Measurements from ENCODE around the gene TIPARP.

TIPARP gene, protein sequence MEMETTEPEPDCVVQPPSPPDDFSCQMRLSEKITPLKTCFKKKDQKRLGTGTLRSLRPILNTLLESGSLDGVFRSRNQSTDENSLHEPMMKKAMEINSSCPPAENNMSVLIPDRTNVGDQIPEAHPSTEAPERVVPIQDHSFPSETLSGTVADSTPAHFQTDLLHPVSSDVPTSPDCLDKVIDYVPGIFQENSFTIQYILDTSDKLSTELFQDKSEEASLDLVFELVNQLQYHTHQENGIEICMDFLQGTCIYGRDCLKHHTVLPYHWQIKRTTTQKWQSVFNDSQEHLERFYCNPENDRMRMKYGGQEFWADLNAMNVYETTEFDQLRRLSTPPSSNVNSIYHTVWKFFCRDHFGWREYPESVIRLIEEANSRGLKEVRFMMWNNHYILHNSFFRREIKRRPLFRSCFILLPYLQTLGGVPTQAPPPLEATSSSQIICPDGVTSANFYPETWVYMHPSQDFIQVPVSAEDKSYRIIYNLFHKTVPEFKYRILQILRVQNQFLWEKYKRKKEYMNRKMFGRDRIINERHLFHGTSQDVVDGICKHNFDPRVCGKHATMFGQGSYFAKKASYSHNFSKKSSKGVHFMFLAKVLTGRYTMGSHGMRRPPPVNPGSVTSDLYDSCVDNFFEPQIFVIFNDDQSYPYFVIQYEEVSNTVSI

DNA sequence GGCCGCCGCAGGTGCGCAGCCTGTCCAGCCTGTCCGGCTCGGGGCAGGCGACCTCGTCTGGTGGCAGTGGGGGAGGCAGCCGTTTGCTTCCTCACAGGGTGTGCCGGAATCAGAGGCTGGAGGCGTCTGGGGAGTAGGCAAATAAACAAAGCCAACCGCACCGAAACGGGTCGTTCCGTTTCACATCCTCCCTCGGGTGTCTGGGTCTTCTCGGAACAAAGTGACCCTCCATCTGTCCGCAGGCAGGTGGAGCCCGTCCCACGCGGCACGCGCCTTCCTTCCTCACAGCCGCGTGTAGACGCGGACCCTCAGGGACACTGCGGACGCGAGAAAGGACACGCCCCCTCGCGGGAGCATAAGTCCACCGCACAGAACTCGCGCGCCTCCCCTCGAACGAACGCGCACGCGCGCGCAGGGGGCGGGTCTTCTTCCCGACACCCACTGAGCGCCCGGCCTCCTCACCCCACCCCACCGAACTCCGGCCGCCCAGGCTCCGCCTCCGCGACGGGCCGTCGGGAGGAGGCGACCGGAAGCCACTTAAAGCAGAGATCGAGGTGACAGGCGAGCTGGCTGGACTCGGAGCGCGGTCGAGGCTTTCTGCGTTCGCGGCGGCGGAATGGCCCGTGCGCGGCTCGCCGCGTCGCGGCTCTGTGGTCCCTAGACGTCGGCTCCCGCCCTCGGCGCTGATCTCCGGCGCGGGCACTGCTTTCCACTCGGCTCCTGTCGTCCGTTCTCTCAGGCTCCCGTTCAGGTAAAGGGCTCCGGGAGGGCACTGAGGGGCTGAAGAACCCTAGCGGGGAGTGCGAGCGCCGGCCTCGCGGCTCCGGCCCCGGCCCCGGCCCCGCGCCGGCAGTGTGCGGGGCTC is at the start of gene TIPARP:
Gene TIPARP, plus strand, starts transcription at position 545 of the 865 bp plus-strand sequence. CDS start 3,108 bp downstream, outside the sequence.
- peak; percentile 96 for DNase-seq

DNA sequence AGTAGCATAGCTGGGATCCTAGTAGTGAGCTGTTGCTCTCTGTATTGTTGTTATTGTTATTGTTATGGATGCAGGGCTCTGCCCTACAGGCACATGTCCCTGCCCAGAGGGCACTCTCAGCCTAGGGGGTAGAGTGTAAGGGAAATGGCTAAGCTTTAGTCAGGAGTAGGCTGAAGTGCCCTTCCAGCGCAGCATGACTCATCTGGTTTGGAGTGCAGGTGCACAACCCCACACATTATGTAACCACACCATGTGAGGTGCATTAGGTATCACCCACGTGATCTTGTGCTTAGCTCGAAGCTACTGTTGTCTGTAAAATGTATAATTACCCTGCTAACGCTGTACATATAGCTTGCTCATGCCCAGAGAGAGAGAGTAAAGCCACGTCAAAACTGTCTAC is 48.3 kb upstream of the TIPARP start:
- no peak for DNase-seq

DNA sequence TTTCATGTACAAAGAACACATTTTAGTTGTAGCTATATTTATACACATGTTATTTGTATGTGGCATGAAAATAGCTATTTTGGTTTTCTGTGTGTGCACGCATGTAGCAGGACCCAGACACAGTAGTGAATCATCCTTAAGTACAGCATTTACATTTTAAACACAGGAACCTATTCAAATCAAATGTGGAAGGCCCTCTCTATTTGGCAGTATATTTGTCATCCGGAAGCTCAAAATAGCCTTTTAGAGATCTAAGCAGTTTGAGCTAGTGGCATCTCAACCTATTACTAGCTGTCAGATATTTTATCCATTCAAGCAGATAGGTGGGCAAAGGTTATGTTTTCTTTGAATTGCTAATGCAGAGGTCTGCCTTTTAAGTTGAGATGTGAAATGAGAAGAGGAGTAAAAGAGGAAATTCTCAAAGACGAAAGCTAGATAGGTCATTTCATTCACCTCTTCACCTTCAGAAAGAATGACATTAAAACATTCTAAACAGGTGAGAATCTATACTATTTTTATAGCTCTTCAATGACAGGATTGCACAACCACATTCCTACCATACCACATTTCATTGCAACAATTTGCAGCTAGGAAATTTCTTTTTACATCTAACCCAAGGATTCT is 46.3 kb upstream of the TIPARP start:
- no peak for DNase-seq

DNA sequence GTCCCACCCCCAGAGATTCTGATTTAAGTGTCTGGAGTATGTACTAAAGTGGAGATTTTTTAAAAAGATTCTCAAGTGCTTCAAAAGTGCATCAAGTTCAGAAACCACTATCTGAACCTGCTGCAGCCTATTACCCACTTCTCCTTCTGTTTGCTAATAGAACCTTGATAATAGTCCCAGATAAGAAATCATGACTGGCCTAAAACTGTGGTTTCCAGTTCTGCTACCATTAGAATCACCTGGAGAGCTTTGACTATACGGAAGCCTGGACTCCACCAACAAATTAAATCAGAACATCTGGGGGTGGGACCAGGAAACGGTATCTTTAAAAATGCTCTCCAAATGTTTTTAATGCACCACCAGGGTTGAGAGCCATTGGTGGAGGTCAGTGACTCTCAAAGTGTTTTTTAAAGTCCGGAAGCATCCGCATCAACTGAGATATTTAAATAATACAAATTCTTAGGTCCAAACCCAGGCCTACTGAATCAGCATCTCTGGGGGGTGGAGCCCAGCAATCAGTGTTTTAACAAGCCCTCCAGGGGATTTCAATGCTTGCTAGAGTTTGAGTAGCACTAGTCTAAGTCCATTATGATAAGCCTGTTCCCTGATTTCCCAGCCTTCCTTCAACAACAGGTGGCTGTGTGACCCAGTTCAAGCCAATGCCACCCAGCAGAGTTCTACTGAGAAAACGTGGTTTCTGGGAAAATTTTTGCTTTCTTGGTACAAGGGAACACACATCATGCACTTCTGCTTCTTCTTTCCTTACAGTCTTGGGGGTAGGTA is 45.4 kb upstream of the TIPARP start:
- no peak for DNase-seq

DNA sequence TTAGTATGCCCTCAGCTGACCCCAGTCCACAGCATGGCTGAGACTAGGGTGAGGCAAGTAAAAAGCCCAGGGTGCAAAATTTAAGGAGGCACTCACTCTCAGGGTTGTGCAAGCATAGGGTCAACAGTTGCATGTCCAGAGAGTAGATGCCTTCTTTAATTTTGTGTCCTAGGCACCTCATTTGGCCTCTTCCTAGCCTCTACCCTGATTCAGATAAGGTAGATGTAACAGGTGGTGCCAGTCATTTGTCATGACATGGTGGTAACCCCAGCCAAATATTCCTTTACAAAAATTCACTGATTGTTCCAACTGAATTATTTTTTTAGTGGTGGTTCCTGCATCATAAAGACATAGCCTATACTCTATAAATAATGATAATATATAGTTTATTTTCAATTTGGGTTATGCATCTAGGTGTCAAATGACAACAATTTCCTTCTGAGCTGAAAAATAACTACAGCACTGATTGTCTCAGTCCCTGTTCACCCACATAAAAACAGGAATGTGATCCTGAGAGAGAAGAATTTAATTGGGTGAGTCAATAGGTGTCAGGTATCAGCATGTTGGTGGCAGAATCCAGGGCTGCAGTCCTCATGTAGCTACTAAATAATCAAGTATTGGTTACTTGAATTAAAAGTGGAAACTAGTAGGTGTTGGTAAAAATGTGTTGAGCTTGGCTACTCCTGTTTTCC is 44.2 kb upstream of the TIPARP start:
- DNase-seq = peak; percentile 70

DNA sequence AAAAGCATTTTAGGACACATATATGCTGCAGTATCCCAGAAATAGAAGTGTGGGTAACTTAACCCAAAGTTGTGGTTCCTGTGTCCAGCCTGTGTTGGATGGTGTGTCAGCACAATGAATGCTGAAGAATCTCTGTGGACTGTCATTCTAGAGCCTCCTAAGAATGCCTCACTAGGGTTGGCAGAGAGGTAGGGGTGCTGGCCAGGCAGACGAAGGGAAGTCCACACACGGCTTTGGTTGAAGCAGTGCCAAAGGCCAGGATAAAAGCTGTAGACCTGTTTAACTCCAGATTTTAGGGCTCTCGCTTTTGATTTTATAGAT is 43.7 kb upstream of the TIPARP start:
- DNase-seq = no peak

DNA sequence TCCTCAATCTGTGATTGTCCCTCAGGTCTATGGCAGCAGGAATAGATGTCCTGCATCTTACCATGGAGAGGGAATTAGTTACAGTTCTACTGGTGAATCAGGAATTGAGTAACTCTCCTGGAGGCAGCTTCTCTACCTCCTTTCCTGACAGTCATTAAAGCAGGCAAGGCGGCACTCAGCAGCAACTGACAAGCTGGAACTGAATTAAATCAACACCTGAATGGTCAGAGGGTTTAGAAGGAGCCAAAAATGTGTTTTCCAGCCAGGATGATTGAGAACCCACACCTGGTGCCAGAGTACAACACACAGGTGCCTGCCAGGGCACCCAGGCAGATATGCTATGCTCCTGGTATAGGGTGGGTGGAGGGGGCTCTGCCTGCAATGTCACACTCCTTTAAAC is 43.1 kb upstream of the TIPARP start:
- DNase-seq = no peak

DNA sequence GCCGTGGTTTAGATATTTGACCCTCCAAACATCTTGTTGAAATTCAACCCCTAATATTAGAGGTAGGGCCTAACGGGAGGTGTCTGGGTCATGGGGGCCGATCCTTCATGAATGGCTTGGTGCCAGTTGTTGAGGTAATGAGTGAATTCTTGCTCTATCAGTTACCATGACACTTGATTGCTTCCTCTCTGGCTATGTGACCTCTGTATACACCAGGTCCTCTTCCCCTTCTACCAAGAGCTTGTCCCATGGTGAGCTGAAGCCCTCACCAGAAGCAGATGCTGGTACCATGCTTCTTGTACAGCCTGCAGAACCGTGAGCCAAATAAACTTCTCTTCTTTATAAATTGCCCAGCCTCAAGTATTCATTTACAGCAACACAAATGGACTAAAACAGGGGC is 41.8 kb upstream of the TIPARP start:
- DNase-seq = no peak

DNA sequence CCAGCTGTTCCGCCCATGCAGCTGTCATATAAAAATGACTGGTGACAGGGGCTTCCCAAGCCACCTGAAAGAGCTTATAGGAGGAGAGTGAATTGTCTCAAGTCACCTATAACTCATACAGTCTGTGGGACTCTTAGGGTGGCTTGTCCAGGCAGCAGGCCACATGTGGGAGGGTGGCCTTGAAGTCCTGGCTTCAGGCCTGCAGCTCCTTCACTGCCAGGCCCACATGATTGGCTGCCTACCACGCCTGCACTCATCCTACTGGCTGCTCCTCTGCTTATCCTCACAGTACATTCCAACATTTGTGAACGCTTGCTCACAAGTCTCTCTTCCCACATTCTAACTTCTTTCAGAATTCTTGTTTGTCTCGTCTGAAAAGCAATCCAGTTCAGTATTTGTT is 41.1 kb upstream of the TIPARP start:
- DNase-seq = peak; percentile 63

DNA sequence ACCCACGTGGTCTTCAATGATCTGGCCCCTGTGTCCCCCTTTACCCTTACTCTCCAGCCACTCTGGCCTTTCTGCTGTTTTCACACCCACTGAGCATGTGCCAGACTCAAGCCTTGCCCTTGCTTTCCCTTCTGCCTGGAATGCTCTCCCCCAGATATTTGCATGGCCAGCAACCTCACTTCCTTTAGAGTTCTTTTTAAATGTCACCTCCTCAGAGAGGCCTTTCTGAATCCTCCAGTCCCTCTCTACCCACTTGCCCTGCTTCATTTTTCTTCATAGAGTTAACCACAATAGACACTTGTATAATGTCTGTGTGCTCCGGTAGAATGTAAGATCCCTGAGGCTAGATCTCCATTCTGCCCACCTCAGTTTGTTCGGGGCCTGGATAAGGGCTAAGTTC is 39.4 kb upstream of the TIPARP start:
- no peak for DNase-seq

DNA sequence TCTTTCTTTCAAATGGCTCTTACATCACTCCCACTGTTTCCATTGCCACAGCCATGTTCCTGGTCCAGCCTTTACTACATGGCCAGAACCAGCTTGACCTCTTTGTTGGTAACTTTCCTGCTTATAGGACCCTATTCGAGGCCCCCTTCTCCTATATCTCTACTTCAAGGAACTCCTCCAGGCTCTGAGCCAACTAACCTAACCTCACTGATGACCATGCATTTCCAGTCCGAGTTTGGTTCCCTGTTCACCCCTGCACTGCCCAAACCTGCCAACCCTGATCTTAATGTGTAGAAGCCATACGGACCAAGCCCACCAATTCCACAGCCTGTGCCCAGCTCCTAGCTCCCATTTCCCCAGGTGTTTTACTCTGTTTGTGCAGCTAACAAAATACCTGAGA is 38.4 kb upstream of the TIPARP start:
- no peak for DNase-seq

DNA sequence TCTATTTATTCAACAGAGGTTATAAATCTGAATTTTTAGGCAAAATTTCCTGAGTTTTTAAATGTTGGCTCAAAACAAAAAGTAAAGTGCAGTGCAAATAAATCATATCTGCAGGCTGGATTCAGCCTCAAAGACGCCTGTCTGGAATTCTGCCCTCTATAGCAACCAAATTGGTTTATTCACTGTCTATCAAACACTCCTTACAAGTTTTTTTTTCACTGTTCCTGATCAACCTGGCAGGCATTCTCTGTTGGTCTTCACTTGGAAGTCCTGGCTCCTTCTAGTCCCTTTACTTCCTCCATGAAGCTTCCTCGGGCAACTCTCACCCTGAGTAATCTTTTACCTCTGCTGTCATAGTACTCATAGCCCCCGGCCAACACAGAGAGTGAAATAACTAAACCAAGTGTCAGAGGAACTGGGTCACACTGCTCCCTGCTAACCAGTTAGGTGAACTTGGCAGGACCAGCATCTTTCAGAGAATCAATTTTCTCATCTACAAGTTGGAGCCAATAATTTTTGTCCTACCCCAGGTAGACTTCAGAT is 36.8 kb upstream of the TIPARP start:
- DNase-seq = no peak

DNA sequence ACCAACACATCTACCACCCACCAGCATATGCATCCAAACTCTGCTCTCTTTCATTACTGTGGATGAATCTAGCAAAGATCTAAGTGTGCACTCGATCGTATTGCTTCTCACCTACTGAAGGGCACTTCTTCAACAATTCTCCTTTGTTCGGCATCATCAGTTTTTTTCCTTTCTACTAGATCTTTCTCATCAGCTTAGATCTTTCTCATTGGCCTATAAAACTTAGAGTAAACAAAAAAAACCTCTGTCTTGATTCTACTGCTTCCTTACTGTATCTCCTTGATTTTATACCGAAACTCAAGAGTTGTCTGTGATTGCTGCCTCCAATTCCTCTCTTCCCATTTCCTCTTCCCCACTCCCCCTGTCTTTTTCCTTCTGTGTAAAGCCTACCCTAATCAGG is 36.1 kb upstream of the TIPARP start:
- no peak for DNase-seq

DNA sequence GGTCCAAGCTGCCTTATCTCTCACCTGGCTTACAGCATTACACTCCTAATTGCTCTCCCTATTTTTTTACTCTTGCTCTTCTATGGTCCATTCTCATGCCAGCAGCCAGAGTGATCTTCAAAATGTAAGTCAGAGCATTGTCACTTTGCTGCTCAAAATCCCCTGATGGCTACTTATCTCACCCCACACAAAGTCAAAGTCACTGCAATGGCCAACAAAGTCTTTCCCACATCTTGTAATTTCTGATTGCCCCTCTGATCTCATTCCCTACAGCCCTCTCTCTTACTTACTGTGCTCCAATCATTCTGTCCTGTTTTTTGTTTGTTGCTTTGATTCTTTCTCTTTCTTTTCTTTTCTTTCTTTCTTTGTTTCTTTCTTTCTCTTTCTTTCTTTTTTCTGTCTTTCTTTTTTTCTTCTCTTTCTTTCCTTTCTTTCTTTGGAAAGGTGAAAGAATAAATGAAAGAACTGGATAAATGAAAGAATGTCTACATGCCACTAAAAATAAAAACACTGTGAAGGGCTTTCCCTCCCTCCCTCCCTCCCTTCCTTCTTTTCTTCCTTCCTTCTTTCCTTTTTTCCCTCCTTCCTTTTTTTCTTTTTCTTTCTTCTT is 34.9 kb upstream of the TIPARP start:
- DNase-seq = no peak

DNA sequence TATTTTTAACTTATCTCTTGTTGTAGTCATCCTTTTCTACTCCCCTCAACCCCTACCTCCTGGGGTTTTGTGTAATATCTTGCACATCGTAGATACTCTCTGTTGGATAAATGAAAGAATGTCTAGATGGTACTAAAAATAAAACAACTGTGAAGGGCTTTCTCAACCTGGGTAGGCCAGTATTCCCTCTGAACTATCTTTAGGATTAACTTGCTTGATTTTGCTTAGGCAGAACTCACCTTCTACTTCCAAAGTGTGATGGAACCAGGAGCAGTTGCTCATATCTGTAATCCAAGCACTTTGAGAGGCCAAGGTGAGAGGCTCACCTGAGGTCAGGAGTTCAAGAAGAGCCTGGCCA is 32.8 kb upstream of the TIPARP start:
- DNase-seq = no peak

DNA sequence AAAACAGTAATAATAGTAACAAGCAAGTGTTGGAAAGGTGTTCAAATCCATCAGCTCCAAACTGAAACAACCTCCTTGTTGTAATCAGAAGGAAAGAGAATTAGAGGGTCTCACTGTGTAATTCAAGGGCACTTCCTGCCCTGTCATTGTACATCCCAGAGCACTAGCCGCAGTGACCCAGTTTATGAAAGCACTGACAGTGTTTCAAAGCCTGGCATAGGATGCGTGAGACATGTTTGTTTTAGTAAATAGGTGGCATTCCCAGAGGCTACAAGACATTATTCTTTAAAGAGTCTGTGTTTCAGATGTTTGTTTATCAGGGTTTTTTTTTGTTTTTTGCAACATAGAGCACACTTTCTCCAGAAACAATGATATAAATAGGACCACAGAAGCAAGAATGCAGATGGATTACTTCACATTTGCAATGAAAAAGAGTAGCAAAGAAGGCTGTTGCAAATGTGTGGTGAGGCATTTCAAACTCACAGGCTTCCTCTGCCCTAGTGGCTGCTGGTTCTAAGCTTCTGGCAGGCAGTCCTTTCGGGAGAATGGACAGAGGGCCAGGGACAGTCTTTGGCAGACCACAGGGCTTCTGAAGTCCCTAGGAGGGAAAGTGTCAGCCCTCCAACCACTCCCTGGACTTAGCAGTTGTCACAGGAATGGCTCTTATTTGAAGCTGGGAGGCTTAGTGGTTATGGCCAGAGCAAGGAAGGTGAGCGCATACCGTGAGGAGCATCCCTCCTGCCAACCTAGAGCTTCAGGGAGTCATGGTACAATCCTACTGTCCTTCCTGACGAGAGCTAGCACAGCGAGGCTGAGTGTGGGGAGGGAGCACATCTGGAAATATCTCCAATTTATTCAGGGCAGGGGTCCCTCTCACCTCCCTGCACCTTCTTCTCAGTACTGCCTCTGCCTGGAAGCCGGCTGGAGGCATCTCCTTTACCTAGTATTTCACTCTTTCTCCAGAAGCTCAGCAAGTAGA is 31.4 kb upstream of the TIPARP start:
- DNase-seq = no peak

DNA sequence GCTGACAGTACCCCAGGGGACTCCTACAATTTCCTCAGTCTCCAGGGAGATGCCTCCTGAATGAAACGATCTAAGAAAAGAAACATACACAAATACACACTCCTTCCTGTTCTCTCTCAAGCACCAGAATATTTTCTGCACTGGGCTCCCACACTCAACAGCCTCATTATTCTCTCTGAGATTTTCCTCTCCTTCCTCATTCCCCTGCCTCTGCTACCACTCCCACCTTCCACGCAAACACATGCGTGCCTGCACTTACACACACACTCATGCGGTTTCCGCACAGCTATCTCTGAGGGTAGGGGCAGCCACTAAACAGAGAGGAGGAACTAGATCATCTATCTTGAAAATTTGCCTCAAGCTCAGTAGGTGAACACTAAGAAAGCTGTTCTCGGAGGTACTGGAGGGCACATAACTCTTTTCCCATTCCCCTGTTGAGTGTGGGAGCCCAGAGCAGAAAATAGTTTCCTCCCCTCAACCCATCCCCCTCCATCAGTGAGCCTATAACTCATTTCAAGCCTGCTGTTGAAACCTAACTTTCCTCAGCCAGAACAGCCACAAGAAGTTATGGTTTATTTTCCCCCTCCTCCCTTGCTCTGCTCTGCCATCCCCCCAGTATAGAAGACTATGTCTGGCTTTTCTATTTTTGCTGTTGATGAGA is 30.5 kb upstream of the TIPARP start:
- peak; percentile 66 for DNase-seq

DNA sequence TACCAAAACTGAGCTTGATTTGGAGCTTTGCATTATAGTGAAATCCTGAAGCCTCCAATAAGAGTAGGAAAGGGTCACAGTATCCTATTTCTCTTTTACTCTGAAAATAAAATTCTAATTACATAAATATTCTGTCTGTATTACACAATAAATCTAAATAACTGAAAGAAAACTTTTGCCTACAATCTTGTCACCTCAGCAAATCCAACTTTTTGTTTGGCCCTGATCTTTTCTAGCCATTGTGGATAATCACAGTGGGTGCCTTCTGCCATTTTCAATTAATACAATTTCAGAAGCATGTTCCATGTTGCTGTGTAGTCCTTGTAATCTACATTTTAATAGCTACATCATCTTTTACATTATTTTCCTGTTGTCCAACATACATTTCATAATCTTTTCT is 29.4 kb upstream of the TIPARP start:
- DNase-seq = no peak

DNA sequence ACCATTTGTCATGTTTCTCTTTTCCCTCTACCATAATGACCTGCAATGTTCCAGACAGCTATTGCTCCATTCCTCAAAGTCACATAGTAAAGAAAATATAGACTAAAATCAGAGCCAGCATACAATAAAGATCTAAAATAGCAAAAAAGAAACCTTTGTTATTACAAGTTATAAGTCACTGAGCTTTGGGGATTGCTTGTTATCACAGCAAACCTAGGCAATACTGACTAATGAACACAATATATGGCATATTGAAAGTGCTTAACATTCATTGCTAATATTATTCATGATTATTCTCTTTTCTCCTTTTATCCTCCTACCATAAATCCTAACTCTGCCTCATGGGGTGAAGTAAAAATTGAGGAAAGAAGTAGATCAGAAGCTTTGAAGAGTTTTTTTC is 27.4 kb upstream of the TIPARP start:
- no peak for DNase-seq
